Endothelial cell (in vitro differentiated cells): Measurements from ENCODE around the gene BACH2. TPM values are rescaled to one million over a fixed set of nuclear protein-coding genes. Genes with fewer than 3 reads are reported as not detected.

Experiments
- DNase-seq: peaks from one replicate; pipeline ENCODE4 v3.0.0; 2021; ENCODE audit warnings: low spot score
- H3K27ac Mint-ChIP-seq: one replicate; pipeline ENCODE4 v1.8.0; 2021; ENCODE audit warnings: mixed read lengths, inconsistent platforms; ENCODE audit not compliant: unreplicated experiment
- H3K27me3 Mint-ChIP-seq: one replicate; pipeline ENCODE4 v1.8.0; 2021; ENCODE audit warnings: mild to moderate bottlenecking, moderate library complexity, mixed read lengths, inconsistent platforms; ENCODE audit not compliant: unreplicated experiment
- H3K36me3 Mint-ChIP-seq: one replicate; pipeline ENCODE4 v1.8.0; 2021; ENCODE audit warnings: mild to moderate bottlenecking, low read depth, mixed read lengths, inconsistent platforms; ENCODE audit not compliant: unreplicated experiment
- H3K4me1 Mint-ChIP-seq: one replicate; pipeline ENCODE4 v1.8.0; 2021; ENCODE audit warnings: mild to moderate bottlenecking, mixed read lengths, inconsistent platforms; ENCODE audit not compliant: unreplicated experiment
- H3K4me3 Mint-ChIP-seq: one replicate; pipeline ENCODE4 v1.8.0; 2021; ENCODE audit warnings: mild to moderate bottlenecking, mixed read lengths, inconsistent platforms; ENCODE audit not compliant: unreplicated experiment
- H3K9me3 Mint-ChIP-seq: one replicate; pipeline ENCODE4 v1.8.0; 2021; ENCODE audit warnings: mixed read lengths, inconsistent platforms; ENCODE audit not compliant: unreplicated experiment
- total RNA-seq: library from RNA; stranded (reverse); fragmentation: NEBNext Ultra II Directional; extraction: Animal tissue kit (Norgen Biotek cat#: 25700); gene quantifications from one replicate; pipeline ENCODE4 v1.2.1, GENCODE V29; 2021; ENCODE audit not compliant: unreplicated experiment
- TF ChIP-seq, protein P1 (sequence below): fragments of 200-600 bp; sonication (generic); IDR thresholded peaks from one replicate; pipeline ENCODE4 v1.5.0; 2021; ENCODE audit warnings: antibody characterized with exemption; ENCODE audit not compliant: unreplicated experiment

BACH2 gene
- total RNA-seq, 1 donor from 2014 or later, result 3.9 TPM

- no peaks in the 10 kb centered on the region for H3K9me3 Mint-ChIP-seq
- no peaks in the 10 kb centered on the region for H3K4me1 Mint-ChIP-seq
- DNase-seq, result no peak
- no peak overlapping the region for H3K27ac Mint-ChIP-seq
- peaks cover 7% of the 10 kb centered on the region for H3K27me3 Mint-ChIP-seq
- TF ChIP-seq, protein P1, sequence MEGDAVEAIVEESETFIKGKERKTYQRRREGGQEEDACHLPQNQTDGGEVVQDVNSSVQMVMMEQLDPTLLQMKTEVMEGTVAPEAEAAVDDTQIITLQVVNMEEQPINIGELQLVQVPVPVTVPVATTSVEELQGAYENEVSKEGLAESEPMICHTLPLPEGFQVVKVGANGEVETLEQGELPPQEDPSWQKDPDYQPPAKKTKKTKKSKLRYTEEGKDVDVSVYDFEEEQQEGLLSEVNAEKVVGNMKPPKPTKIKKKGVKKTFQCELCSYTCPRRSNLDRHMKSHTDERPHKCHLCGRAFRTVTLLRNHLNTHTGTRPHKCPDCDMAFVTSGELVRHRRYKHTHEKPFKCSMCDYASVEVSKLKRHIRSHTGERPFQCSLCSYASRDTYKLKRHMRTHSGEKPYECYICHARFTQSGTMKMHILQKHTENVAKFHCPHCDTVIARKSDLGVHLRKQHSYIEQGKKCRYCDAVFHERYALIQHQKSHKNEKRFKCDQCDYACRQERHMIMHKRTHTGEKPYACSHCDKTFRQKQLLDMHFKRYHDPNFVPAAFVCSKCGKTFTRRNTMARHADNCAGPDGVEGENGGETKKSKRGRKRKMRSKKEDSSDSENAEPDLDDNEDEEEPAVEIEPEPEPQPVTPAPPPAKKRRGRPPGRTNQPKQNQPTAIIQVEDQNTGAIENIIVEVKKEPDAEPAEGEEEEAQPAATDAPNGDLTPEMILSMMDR, result no peak
- H3K36me3 Mint-ChIP-seq, result peaks cover 6% of the 10 kb centered on the region
- no peak overlapping the region for H3K4me3 Mint-ChIP-seq
Measured at GRCh38 chr6:89952686-89953085, 344.0 kb downstream of the BACH2 start.

GRCh38 chr6:89952105-89952671 is 344.5 kb downstream of the BACH2 start:
- Mint-ChIP-seq H3K4me1 (no peaks in the 10 kb centered on the region), H3K27ac (no peak overlapping the region), H3K27me3 (peaks cover 7% of the 10 kb centered on the region), H3K36me3 (peaks cover 6% of the 10 kb centered on the region), H3K9me3 (no peaks in the 10 kb centered on the region), H3K4me3 (no peak overlapping the region)
- DNase-seq, result no peak
- TF ChIP-seq, protein P1, result no peak

DNA sequence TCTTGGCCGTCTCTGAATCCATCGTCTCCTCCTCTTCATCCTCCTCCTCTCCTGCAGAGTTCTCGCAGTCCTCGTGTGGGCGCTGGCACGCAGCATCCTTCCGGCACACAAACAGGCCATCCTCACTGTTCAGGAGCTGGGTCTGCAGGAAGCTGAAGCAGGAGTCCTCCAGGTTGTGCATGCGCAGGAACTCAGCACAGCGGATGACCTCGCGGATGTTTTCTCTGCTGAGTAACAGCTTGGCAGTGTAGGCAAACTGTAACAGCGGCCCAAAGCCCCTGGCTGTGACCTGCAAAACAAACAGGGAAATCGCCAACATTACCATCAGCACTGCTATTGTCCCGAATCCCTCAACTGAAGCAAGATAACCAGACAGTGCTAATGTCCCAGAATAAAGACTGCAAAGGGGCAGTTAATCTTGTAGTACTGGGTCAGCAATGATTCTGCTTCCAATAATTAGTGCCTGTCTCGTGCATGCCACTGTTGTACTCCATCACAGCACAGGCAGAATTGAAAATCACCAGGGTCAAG is 345.0 kb downstream of the BACH2 start:
- Mint-ChIP-seq H3K27me3 (peaks cover 7% of the 10 kb centered on the region), H3K4me1 (no peaks in the 10 kb centered on the region), H3K27ac (no peak overlapping the region), H3K9me3 (no peaks in the 10 kb centered on the region), H3K36me3 (peaks cover 6% of the 10 kb centered on the region), H3K4me3 (no peak overlapping the region)
- TF ChIP-seq, protein P1, result no peak
- DNase-seq, result no peak

- no peak overlapping the region for H3K4me3 Mint-ChIP-seq
- H3K27me3 Mint-ChIP-seq, result peaks cover 5% of the 10 kb centered on the region
- H3K36me3 Mint-ChIP-seq, result peaks cover 6% of the 10 kb centered on the region
- DNase-seq, result no peak
- H3K27ac Mint-ChIP-seq, result no peak overlapping the region
- H3K4me1 Mint-ChIP-seq, result no peaks in the 10 kb centered on the region
- H3K9me3 Mint-ChIP-seq, result no peaks in the 10 kb centered on the region
- TF ChIP-seq, protein P1, result no peak
Measured at GRCh38 chr6:89950879-89951391, 345.7 kb downstream of the BACH2 start.

GRCh38 chr6:89950446-89950845 is 346.2 kb downstream of the BACH2 start:
- H3K36me3 Mint-ChIP-seq, result peaks cover 6% of the 10 kb centered on the region
- H3K4me1 Mint-ChIP-seq, result no peaks in the 10 kb centered on the region
- H3K9me3 Mint-ChIP-seq, result no peaks in the 10 kb centered on the region
- no peak overlapping the region for H3K27ac Mint-ChIP-seq
- peaks cover 5% of the 10 kb centered on the region for H3K27me3 Mint-ChIP-seq
- no peak for DNase-seq
- TF ChIP-seq, protein P1, result no peak
- H3K4me3 Mint-ChIP-seq, result no peak overlapping the region
